GM12878 (cell line): ENCODE data around the gene HOGA1. TPM values are rescaled to one million over a fixed set of nuclear protein-coding genes. Genes with fewer than 3 reads are reported as not detected.

ENCODE experiments used
- ATAC-seq: fragments of 200-7000 bp; cut with Tn5 transposase; 3 replicates; pipeline ENCODE4 v1.9.1; 2020; ENCODE audit warnings: mild to moderate bottlenecking, moderate library complexity
- BruUV-seq: library from RNA; stranded (reverse); fragments of 400-500 nt; replicated peaks from 2 replicates; lab custom pipeline; 2021; lab: Mats Ljungman, UMichigan
- CTCF ChIA-PET: fragments of 300-600 bp; sonication (Branson Sonifier 250); formaldehyde crosslinking; extraction: SDS; loops from one replicate; lab custom pipeline; 2021; ENCODE audit warnings: inconsistent platforms; lab: Yijun Ruan, JAX
- POLR2A ChIA-PET: fragments of 350-600 bp; formaldehyde crosslinking; extraction: SDS; loops from one replicate; lab custom pipeline; 2021; ENCODE audit warnings: inconsistent platforms; lab: Charles Lee
- RAD21 ChIA-PET: fragments of 300-600 bp; sonication (Branson Sonifier 250); formaldehyde crosslinking; loops from one replicate; lab custom pipeline; 2023; ENCODE audit warnings: antibody characterized with exemption; ENCODE audit not compliant: unreplicated experiment; lab: Charles Lee
- SMC1A ChIA-PET: fragments of 300-600 bp; sonication (Branson Sonifier 250); formaldehyde crosslinking; loops from one replicate; lab custom pipeline; 2023; ENCODE audit not compliant: unreplicated experiment, uncharacterized antibody; lab: Charles Lee
- DNase-seq: peaks from one replicate; pipeline ENCODE4 v3.0.0-alpha.2; 2011; ENCODE audit warnings: low read depth, low spot score
- FAIRE-seq: peaks from 3 replicates; lab custom pipeline; 2011; peaks lifted over from hg19 to GRCh38; lab: Jason Lieb, UNC
- H2AFZ ChIP-seq: 2 replicates; pipeline ENCODE4 v1.6.0; 2011; ENCODE audit warnings: low read depth, low read length, control low read depth; ENCODE audit not compliant: control insufficient read depth
- H3K27ac ChIP-seq: 2 replicates; pipeline ENCODE4 v1.5.1; 2011; ENCODE audit warnings: control low read depth; ENCODE audit not compliant: control insufficient read depth, insufficient read depth
- H3K27me3 ChIP-seq, 2 experiments: replicated peaks in 1 of 2; 2 replicates each; pipeline versions ENCODE4 v1.6.0 to v1.6.1; 2011; ENCODE audit warnings: low read length in 1 of 2; ENCODE audit not compliant: control insufficient read depth in 2 of 2, insufficient read depth in 2 of 2
- H3K36me3 ChIP-seq, 2 experiments: 2 replicates each; pipeline ENCODE4 v1.5.1; 2011; ENCODE audit warnings: low read length in 1 of 2; ENCODE audit not compliant: control insufficient read depth in 2 of 2, insufficient read depth in 2 of 2
- H3K4me1 ChIP-seq: 2 replicates; pipeline ENCODE4 v1.6.1; 2011; ENCODE audit warnings: mild to moderate bottlenecking, low read length, moderate library complexity, mixed read lengths; ENCODE audit not compliant: control insufficient read depth, insufficient read depth
- H3K4me2 ChIP-seq: 2 replicates; pipeline ENCODE4 v1.6.0; 2011; ENCODE audit warnings: control low read depth; ENCODE audit not compliant: control insufficient read depth, insufficient read depth
- H3K4me3 ChIP-seq: fragments of 200-600 bp; sonication (generic); 2 replicates; pipeline ENCODE4 v1.5.1; 2016
- H3K79me2 ChIP-seq: 2 replicates; pipeline ENCODE4 v1.6.0; 2011; ENCODE audit warnings: low read length; ENCODE audit not compliant: control insufficient read depth, insufficient read depth
- H3K9ac ChIP-seq: 2 replicates; pipeline ENCODE4 v1.8.0; 2011; ENCODE audit warnings: low read length, control low read depth, mixed read lengths; ENCODE audit not compliant: control insufficient read depth, insufficient read depth
- H3K9me3 ChIP-seq: replicated peaks from 3 replicates; pipeline ENCODE4 v1.5.1; 2011; ENCODE audit warnings: mild to moderate bottlenecking, low read length; ENCODE audit not compliant: control insufficient read depth, insufficient read depth
- H4K20me1 ChIP-seq: 2 replicates; pipeline ENCODE4 v1.6.0; 2011; ENCODE audit not compliant: control insufficient read depth, insufficient read depth
- DPF2 ChIP-seq: fragments of 450-650 bp; IDR thresholded peaks from 2 replicates; pipeline ENCODE4 v1.6.1; 2017; ENCODE audit warnings: mild to moderate bottlenecking
- FOXK2 ChIP-seq: fragments of 450-650 bp; IDR thresholded peaks from 2 replicates; pipeline ENCODE4 v1.6.1; 2017; ENCODE audit warnings: mild to moderate bottlenecking, moderate library complexity
- KDM1A ChIP-seq: fragments of 200-600 bp; sonication (generic); IDR thresholded peaks from 2 replicates; pipeline ENCODE4 v1.6.1; 2016; ENCODE audit warnings: borderline replicate concordance
- MLLT1 ChIP-seq: fragments of 450-650 bp; IDR thresholded peaks from 2 replicates; pipeline ENCODE4 v1.6.1; 2016; ENCODE audit warnings: mild to moderate bottlenecking
- MYC ChIP-seq: IDR thresholded peaks from 2 replicates; pipeline ENCODE4 v1.6.1; 2011; ENCODE audit warnings: mild to moderate bottlenecking, low read length, moderate library complexity, inconsistent platforms; ENCODE audit not compliant: insufficient read depth, insufficient replicate concordance, insufficient read length, severe bottlenecking
- NBN ChIP-seq: fragments of 450-650 bp; IDR thresholded peaks from 2 replicates; pipeline ENCODE4 v1.6.1; 2016
- NFIC ChIP-seq: IDR thresholded peaks from 2 replicates; pipeline ENCODE4 v1.6.1; 2012; ENCODE audit warnings: low read depth, mild to moderate bottlenecking, inconsistent platforms, low read length, moderate library complexity
- RAD21 ChIP-seq: IDR thresholded peaks from 2 replicates; pipeline ENCODE4 v1.6.1; 2011; ENCODE audit warnings: mild to moderate bottlenecking, low read depth, low read length, moderate library complexity; ENCODE audit not compliant: insufficient read depth
- RB1 ChIP-seq: fragments of 450-650 bp; formaldehyde crosslinking; IDR thresholded peaks from 2 replicates; pipeline ENCODE4 v1.6.1; 2017; ENCODE audit warnings: mild to moderate bottlenecking, borderline replicate concordance
- SREBF1 ChIP-seq: IDR thresholded peaks from 2 replicates; pipeline ENCODE4 v1.6.1; 2012; ENCODE audit warnings: mild to moderate bottlenecking, low read length
- SREBF2 ChIP-seq: IDR thresholded peaks from 2 replicates; pipeline ENCODE4 v1.6.1; 2012; ENCODE audit warnings: mild to moderate bottlenecking, low read length
- STAT1 ChIP-seq: fragments of 450-650 bp; conservative IDR thresholded peaks from 2 replicates; pipeline ENCODE4 v1.6.1; 2014; ENCODE audit warnings: antibody characterized with exemption, mild to moderate bottlenecking
- TBL1XR1 ChIP-seq: IDR thresholded peaks from 2 replicates; pipeline ENCODE4 v1.6.1; 2012; ENCODE audit warnings: low read depth, low read length, improper control_type of control experiment
- ZNF217 ChIP-seq: fragments of 450-650 bp; IDR thresholded peaks from 2 replicates; pipeline ENCODE4 v1.6.1; 2017; ENCODE audit warnings: antibody characterized with exemption, mild to moderate bottlenecking
- WGBS: methylation state at CpG from one replicate; pipeline ENCODE4 v1.1.6; 2016; ENCODE audit warnings: low lambda C conversion rate; ENCODE audit not compliant: insufficient replicate concordance, insufficient coverage; ENCODE audit errors: missing lambda C conversion rate; 5-methylcytosine and 5-hydroxymethylcytosine counted together
- in situ Hi-C: fragments of 300-500 bp; cut with MboI; formaldehyde crosslinking; loops from 9 replicates; pipeline ENCODE4 v1.14.3; 2018; ENCODE audit warnings: mixed read lengths
- intact Hi-C: fragments of 100-400 bp; cut with micrococcal nuclease; formaldehyde crosslinking; loops from one replicate; pipeline ENCODE4 v1.14.2; 2022; ENCODE audit not compliant: unreplicated experiment
- polyA plus RNA-seq, 11 experiments: library from polyadenylated mRNA; depleted of rRNA in 4 of 11; unstranded in 6 of 11; stranded (reverse) in 5 of 11; fragments of >200 nt; fragmentation: Nextera tagmentation in 4 of 11; fragmentation: Illumina TruSeq in 1 of 11; extraction: Ambion mirVana in 4 of 11; extraction: Trizol in 1 of 11; gene quantifications; 1 replicate in 1 of 11; 2 replicates in 10 of 11; pipeline versions ENCODE4 v1.2.1 to v1.2.3, GENCODE V29; 2011 to 2016; ENCODE audit warnings: inconsistent platforms in 2 of 11, missing spikeins in 2 of 11, low read depth in 1 of 11
- total RNA-seq, 4 experiments: library from RNA; depleted of rRNA in 3 of 4; stranded (reverse); fragments of >200 nt in 3 of 4; fragmentation: Illumina TruSeq in 1 of 4; extraction: Trizol in 1 of 4; gene quantifications; 2 replicates each; pipeline versions ENCODE4 v1.2.1 to v1.2.3, GENCODE V29; 2013 to 2021

HOGA1 gene
- total and polyA plus RNA-seq, 10 of the 15 experiments (the other 5 are each of a cell fraction or from before 2014, with no cell fraction given): 0.01 to 0.19 (median 0.06) TPM; not detected in 6

- H3K79me2 ChIP-seq: no peaks in the 10 kb centered on the region
- no peak overlapping the region for H2AFZ ChIP-seq
- CTCF ChIA-PET: interaction anchor here (0.6 to 2.7 kb wide), 3 partner anchors 8 to 461 kb away, joined by 3 to 18 read pairs (median 3); no protein-coding TSS in a partner anchor
- H3K27me3 ChIP-seq: no peaks in the 10 kb centered on the region
- FAIRE-seq (no peak), ATAC-seq (no peak), DNase-seq (no peak)
- H3K9me3 ChIP-seq: no peaks in the 10 kb centered on the region
- POLR2A ChIA-PET: interaction anchor here (0.6 kb wide), 1 partner anchor 166 kb away, joined by 3 read pairs; no protein-coding TSS in a partner anchor
- no peaks in the 10 kb centered on the region for H4K20me1 ChIP-seq
- SMC1A ChIA-PET: interaction anchor here (1.3 to 1.7 kb wide), 2 partner anchors 17 to 18 kb away, joined by 3 to 5 read pairs; no protein-coding TSS in a partner anchor
- no peak overlapping the region for H3K9ac ChIP-seq
- RAD21 ChIA-PET: no interaction called here
- WGBS: 45% methylated on average over 5 of the region's 5 CpGs
- BruUV-seq: no TSS peak
- no peak overlapping the region for H3K4me2 ChIP-seq
- no peak overlapping the region for H3K4me3 ChIP-seq
- H3K36me3 ChIP-seq: no peaks in the 10 kb centered on the region
- H3K27ac ChIP-seq: no peak overlapping the region
- TF ChIP-seq SREBF2 (no peak), FOXK2 (no peak), ZNF217 (no peak), NBN (no peak), NFIC (no peak), STAT1 (no peak), MYC (no peak), RAD21 (no peak), SREBF1 (no peak), MLLT1 (no peak), KDM1A (no peak), TBL1XR1 (no peak), RB1 (no peak), DPF2 (no peak)
- intact Hi-C loops: no loop called here
- no peaks in the 10 kb centered on the region for H3K4me1 ChIP-seq
- in situ Hi-C loops: no loop called here
Measured at GRCh38 chr10:97537186-97537869, 46.9 kb upstream of the HOGA1 start.
